Breast epithelium (tissue), 4 donors: ENCODE results near the gene ZP2. TPM values are rescaled to one million over a fixed set of nuclear protein-coding genes. Genes with fewer than 3 reads are reported as not detected.

Experiments
- DNase-seq, 2 donors: peaks; one replicate each; pipeline ENCODE4 v3.0.0-alpha.2; 2019; ENCODE audit warnings: low spot score in 2 of 2
- H3K27ac ChIP-seq, 2 donors: fragments of 200-600 bp; sonication (generic) in 1 of 2; one replicate each; pipeline ENCODE4 v1.5.1; 2016 to 2019; ENCODE audit warnings: mild to moderate bottlenecking in 1 of 2
- H3K27me3 ChIP-seq, 2 donors: fragments of 200-600 bp; sonication (generic) in 1 of 2; one replicate each; pipeline versions ENCODE4 v1.5.1 to v1.6.0; 2017 to 2019; ENCODE audit warnings: control low read depth in 1 of 2, mild to moderate bottlenecking in 1 of 2
- H3K36me3 ChIP-seq: fragments of 200-600 bp; one replicate; pipeline ENCODE4 v1.5.1; 2019
- H3K4me1 ChIP-seq, 2 donors: fragments of 200-600 bp; sonication (generic); one replicate each; pipeline ENCODE4 v1.5.1; 2016 to 2019; ENCODE audit warnings: control low read depth in 1 of 2
- H3K4me3 ChIP-seq, 3 donors: fragments of 200-600 bp; sonication (generic); 1 replicate in 2 of 3; 2 replicates in 1 of 3; pipeline ENCODE4 v1.5.1; 2016 to 2019; ENCODE audit warnings: mild to moderate bottlenecking in 3 of 3, moderate library complexity in 2 of 3
- H3K9me3 ChIP-seq, 2 donors: fragments of 200-600 bp; sonication (generic) in 1 of 2; one replicate each; pipeline ENCODE4 v1.5.1; 2016 to 2019; ENCODE audit warnings: control low read depth in 1 of 2
- POLR2A ChIP-seq: fragments of 450-650 bp; IDR thresholded peaks from one replicate; pipeline ENCODE4 v1.6.1; 2016; ENCODE audit warnings: antibody characterized with exemption, mild to moderate bottlenecking, moderate library complexity
- POLR2AphosphoS5 ChIP-seq, 3 donors: sonication (generic); formaldehyde crosslinking; IDR thresholded peaks; one replicate each; pipeline ENCODE4 v1.6.1; 2017; ENCODE audit warnings: antibody characterized with exemption in 3 of 3
- intact Hi-C: fragments of 100-400 bp; cut with DNase I; formaldehyde crosslinking; loops from one replicate; pipeline ENCODE4 v1.15.1; 2023; ENCODE audit warnings: low total_unique reads
- total RNA-seq, 3 donors: library from RNA; depleted of rRNA; stranded (reverse); fragments of >200 nt; gene quantifications; one replicate each; pipeline ENCODE4 v1.1.0, GENCODE V29; 2016
- TF ChIP-seq, protein P1 (sequence below), 3 donors: fragments of 450-650 bp; IDR thresholded peaks; one replicate each; pipeline ENCODE4 v1.5.1; 2016 to 2017; ENCODE audit warnings: antibody characterized with exemption in 3 of 3, mild to moderate bottlenecking in 3 of 3, moderate library complexity in 3 of 3

ZP2 gene
- total RNA-seq, 3 donors from 2014 or later: not detected

DNA sequence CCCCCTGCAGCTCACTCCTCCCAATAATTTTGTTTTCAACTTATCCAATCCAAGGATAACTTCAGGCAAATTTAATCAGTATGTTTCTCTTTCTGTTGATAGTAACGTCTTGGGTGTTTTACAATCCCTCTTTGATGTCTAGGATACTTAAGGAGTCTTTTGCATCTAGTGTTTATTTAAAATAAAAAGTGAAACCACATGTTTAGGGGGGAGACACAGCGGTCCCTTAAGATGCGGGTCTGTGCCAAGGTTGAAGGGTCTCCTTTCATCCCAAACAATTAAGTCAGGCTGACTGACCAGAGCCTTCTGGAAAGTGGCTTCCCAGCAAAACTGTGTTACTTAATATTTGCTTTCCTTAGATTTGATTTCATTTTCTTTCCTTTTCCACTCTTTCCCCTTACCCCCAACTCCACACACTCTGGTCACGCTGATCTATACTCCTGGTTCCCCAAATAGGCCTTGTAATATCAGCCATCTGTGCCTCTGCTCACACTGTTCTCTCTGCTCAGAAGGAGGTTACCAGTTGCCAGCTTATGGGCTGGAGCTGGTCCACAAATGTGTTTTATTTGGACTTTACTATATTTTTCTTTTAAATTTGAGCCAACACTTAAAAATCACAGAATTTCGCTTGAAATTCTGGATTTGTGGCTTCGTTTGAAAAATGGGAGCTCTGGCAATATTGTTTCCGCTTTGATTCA lies 33.3 kb upstream of the ZP2 start:
- no peak overlapping the region for H3K27ac ChIP-seq
- no peaks in the 10 kb centered on the region for H3K4me1 ChIP-seq
- no peaks in the 10 kb centered on the region for H3K9me3 ChIP-seq
- H3K36me3 ChIP-seq: no peaks in the 10 kb centered on the region
- TF ChIP-seq POLR2AphosphoS5 (IDR thresholded peaks at IDR 0.05): no peak
- TF ChIP-seq, protein P1, sequence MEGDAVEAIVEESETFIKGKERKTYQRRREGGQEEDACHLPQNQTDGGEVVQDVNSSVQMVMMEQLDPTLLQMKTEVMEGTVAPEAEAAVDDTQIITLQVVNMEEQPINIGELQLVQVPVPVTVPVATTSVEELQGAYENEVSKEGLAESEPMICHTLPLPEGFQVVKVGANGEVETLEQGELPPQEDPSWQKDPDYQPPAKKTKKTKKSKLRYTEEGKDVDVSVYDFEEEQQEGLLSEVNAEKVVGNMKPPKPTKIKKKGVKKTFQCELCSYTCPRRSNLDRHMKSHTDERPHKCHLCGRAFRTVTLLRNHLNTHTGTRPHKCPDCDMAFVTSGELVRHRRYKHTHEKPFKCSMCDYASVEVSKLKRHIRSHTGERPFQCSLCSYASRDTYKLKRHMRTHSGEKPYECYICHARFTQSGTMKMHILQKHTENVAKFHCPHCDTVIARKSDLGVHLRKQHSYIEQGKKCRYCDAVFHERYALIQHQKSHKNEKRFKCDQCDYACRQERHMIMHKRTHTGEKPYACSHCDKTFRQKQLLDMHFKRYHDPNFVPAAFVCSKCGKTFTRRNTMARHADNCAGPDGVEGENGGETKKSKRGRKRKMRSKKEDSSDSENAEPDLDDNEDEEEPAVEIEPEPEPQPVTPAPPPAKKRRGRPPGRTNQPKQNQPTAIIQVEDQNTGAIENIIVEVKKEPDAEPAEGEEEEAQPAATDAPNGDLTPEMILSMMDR (IDR thresholded peaks at IDR 0.05): no peak
- TF ChIP-seq POLR2A: no peak
- DNase-seq: no peak
- intact Hi-C loops: no loop called here
- no peak overlapping the region for H3K4me3 ChIP-seq
- no peaks in the 10 kb centered on the region for H3K27me3 ChIP-seq

DNA sequence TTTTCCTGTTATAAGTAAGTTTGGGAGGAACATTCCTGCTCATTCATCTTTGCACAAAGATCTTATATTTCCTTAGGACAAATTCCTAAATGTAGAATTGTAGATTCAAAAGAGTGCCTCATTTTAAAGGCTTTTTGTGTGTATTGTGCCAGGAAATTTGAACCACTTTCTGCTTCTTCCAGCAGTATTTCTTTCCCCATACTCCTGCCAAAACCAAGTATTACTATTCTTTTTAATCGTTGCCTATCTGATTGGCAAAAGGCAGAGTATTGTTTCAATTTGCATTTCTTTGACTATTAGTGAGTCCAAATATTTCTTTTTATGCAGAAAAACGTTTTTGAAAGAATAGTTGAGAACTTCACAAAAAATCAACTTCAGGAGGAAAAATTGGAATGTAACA lies 31.4 kb upstream of the ZP2 start:
- Histone ChIP-seq H3K27me3 (no peaks in the 10 kb centered on the region), H3K4me3 (no peak overlapping the region), H3K4me1 (no peaks in the 10 kb centered on the region), H3K27ac (no peak overlapping the region), H3K36me3 (no peaks in the 10 kb centered on the region), H3K9me3 (no peaks in the 10 kb centered on the region)
- intact Hi-C loops: no loop called here
- TF ChIP-seq POLR2AphosphoS5 (IDR thresholded peaks at IDR 0.05) (no peak), POLR2A (no peak)
- TF ChIP-seq, protein P1 (IDR thresholded peaks at IDR 0.05): no peak
- no peak for DNase-seq

GRCh38 chr16:21239646-21240045 lies 28.3 kb upstream of the ZP2 start:
- no peaks in the 10 kb centered on the region for H3K27me3 ChIP-seq
- H3K4me3 ChIP-seq: no peak overlapping the region
- no peaks in the 10 kb centered on the region for H3K4me1 ChIP-seq
- H3K27ac ChIP-seq: no peak overlapping the region
- intact Hi-C loops: no loop called here
- H3K9me3 ChIP-seq: no peaks in the 10 kb centered on the region
- no peaks in the 10 kb centered on the region for H3K36me3 ChIP-seq
- no peak for DNase-seq
- TF ChIP-seq POLR2A (no peak), POLR2AphosphoS5 (IDR thresholded peaks at IDR 0.05) (no peak)
- TF ChIP-seq, protein P1 (IDR thresholded peaks at IDR 0.05): no peak

- intact Hi-C loops: no loop called here
- Histone ChIP-seq H3K27me3 (no peaks in the 10 kb centered on the region), H3K9me3 (no peaks in the 10 kb centered on the region), H3K36me3 (no peaks in the 10 kb centered on the region), H3K4me3 (no peak overlapping the region), H3K27ac (no peak overlapping the region), H3K4me1 (no peaks in the 10 kb centered on the region)
- TF ChIP-seq, protein P1 (IDR thresholded peaks at IDR 0.05): no peak
- TF ChIP-seq POLR2A: no peak
- TF ChIP-seq POLR2AphosphoS5 (IDR thresholded peaks at IDR 0.05): no peak
- DNase-seq: no peak
Observed at GRCh38 chr16:21236831-21237230, 25.5 kb upstream of the ZP2 start.

- intact Hi-C loops: no loop called here
- H3K4me1 ChIP-seq: no peaks in the 10 kb centered on the region
- H3K27ac ChIP-seq: no peak overlapping the region
- DNase-seq: no peak
- TF ChIP-seq, protein P1 (IDR thresholded peaks at IDR 0.05): no peak
- no peak for TF ChIP-seq POLR2AphosphoS5 (IDR thresholded peaks at IDR 0.05)
- TF ChIP-seq POLR2A: no peak
- H3K27me3 ChIP-seq: no peaks in the 10 kb centered on the region
- H3K9me3 ChIP-seq: no peaks in the 10 kb centered on the region
- no peaks in the 10 kb centered on the region for H3K36me3 ChIP-seq
- no peak overlapping the region for H3K4me3 ChIP-seq
Observed at GRCh38 chr16:21235199-21235585, 23.8 kb upstream of the ZP2 start.
